ENCODE data around the gene C12orf42.

- no peak for TF ChIP-seq REST (IDR thresholded peaks at IDR 0.05)
- no peak for TF ChIP-seq CTCF (IDR thresholded peaks at IDR 0.05; ENCODE audit: low read depth, low read length, missing input control)
- TF ChIP-seq ZBTB33 (IDR thresholded peaks at IDR 0.05), result no peak
- TF ChIP-seq SP1 (IDR thresholded peaks at IDR 0.05), result no peak
Measured at GRCh38 chr12:103401421-103401820, 94.3 kb downstream of the C12orf42 start.

Data from liver (tissue), 3 donors.